C4-2B (cell line): ENCODE results near the gene FANCG.
A peak's percentile ranks its signal among the peaks of the same experiment; 100 is the strongest.

Experiments used
- H3K27ac ChIP-seq: fragments of 450-650 bp; 2 replicates; pipeline ENCODE4 v1.5.1; 2017
- CTCF ChIP-seq: fragments of 450-650 bp; conservative IDR thresholded peaks from 2 replicates; pipeline ENCODE4 v1.5.1; 2017; ENCODE audit warnings: mild to moderate bottlenecking
- ZFX ChIP-seq: fragments of 450-650 bp; IDR thresholded peaks from 2 replicates; pipeline ENCODE4 v1.6.1; 2017

The FANCG gene

GRCh38 chr9:35059438-35059837, 20.3 kb downstream of the FANCG start:
- H3K27ac ChIP-seq = no peak overlapping the region
- TF ChIP-seq CTCF (no peak), ZFX (no peak)

- TF ChIP-seq ZFX = no peak
- no peak for TF ChIP-seq CTCF
Measured at GRCh38 chr9:35057271-35057620, 22.5 kb downstream of the FANCG start.

GRCh38 chr9:35056571-35057270, 23.0 kb downstream of the FANCG start:
- no peak overlapping the region for H3K27ac ChIP-seq
- TF ChIP-seq CTCF (no peak), ZFX (no peak)

More at GRCh38 chr9:35057271-35057620, 22.5 kb downstream of the FANCG start:
- no peak overlapping the region for H3K27ac ChIP-seq

GRCh38 chr9:35054871-35055644, 24.7 kb downstream of the FANCG start:
- TF ChIP-seq ZFX (no peak), CTCF (no peak)
- no peak overlapping the region for H3K27ac ChIP-seq

GRCh38 chr9:35054185-35054835, 25.4 kb downstream of the FANCG start:
- TF ChIP-seq ZFX (no peak), CTCF (no peak)
- no peak overlapping the region for H3K27ac ChIP-seq

GRCh38 chr9:35051069-35051967, 28.4 kb downstream of the FANCG start:
- TF ChIP-seq CTCF (peak; percentile 81), ZFX (no peak)
- H3K27ac ChIP-seq = no peak overlapping the region
